GM18508 (cell line): ENCODE data around the gene TFIP11.

Experiments used
- ATAC-seq: cut with Tn5 transposase; IDR thresholded peaks from one replicate; pipeline ENCODE4 v1.9.1; 2021; ENCODE audit warnings: moderate number of reproducible peaks; ENCODE audit not compliant: insufficient read depth, unreplicated experiment

TFIP11 gene

DNA sequence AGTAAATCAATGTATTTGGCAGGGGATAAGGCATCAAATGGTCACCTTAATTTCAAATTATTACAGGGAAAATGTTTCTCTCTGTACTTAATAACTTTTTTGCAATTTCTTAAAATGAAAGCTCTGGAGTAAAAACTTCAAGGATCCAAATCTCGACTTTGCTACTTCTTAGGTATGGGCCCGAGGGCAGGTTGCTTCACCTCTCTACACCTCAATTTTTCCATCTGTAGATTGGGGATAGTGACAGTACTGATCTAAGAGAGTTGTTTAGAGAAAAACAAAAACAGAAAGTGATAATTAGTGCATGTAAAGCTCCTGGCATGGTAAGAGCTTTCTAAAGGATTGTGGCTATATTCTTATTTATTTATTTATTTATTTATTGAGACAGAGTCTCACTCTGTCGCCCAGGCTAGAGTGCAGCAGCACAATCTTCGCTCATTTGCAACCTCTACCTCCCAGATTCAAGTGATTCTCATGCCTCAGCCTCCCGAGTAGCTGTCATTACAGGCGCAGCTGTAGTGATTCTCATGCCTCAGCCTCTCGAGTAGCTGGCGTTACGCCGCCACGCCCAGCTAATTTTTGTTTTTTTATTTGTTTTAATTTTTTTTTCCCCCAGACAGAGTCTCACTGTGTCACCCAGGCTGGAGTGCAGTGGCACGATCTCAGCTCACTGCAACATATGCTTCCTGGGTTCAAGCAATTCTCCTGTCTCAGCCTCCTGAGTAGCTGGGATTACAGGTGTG, 2.3 kb upstream of the TFIP11 start:
- ATAC-seq = no peak

DNA sequence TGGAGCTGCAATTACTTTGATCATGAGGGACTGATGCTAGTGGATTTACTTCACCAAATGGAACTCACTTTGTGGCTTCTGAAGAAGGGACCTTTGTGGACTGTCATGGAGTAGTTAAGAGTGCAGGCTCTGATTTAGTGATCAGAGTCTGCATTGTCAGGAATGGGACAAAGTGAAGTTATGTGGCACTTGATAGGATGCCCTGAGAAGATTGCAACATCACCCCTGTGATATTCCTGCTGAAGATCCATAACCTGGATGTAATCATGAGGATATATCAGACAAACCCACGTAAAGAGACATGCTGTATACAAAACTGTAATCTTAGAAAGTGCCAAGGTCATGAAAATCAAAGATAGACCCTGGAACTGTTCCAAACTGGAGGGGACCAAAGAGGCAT, 1.6 kb upstream of the TFIP11 start:
- no peak for ATAC-seq

DNA sequence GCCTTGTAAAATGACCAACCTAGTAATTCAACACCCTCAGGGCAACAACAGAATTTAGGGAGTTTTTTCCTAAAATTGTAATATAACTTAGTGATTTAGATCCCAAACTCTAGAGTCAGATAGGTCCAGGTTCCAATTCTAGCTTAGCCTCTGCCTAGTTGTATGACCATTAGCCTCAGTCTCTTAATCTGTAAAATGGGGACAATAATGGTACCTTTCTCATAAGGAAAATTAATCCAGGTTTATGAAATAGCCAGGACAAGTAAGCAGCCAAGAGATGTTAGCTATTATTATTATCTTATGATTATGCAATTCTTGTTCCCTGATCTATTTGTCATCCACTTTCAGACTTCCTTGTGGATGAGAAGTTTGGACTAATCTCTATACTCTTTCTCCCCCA, 4.1 kb downstream of the TFIP11 start:
- ATAC-seq = no peak

DNA sequence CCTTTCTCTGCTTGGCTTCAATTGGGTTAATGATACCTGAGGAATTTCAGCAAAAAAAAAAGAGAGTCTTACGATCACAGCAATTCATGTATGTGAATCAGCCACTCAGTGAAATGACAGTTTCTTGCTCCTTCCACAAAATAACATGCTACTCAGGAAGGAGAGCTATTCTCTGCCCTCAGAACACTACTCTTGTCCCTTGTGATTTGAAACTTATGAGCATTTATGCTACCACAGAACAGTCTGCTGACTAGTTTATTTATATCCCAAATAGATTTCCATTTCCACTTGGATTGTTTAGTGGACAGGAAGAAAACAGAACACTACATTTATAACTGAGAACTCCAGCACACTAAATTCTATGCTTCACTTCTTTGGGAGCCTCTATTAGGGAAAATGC, 8.5 kb downstream of the TFIP11 start:
- ATAC-seq = no peak

DNA sequence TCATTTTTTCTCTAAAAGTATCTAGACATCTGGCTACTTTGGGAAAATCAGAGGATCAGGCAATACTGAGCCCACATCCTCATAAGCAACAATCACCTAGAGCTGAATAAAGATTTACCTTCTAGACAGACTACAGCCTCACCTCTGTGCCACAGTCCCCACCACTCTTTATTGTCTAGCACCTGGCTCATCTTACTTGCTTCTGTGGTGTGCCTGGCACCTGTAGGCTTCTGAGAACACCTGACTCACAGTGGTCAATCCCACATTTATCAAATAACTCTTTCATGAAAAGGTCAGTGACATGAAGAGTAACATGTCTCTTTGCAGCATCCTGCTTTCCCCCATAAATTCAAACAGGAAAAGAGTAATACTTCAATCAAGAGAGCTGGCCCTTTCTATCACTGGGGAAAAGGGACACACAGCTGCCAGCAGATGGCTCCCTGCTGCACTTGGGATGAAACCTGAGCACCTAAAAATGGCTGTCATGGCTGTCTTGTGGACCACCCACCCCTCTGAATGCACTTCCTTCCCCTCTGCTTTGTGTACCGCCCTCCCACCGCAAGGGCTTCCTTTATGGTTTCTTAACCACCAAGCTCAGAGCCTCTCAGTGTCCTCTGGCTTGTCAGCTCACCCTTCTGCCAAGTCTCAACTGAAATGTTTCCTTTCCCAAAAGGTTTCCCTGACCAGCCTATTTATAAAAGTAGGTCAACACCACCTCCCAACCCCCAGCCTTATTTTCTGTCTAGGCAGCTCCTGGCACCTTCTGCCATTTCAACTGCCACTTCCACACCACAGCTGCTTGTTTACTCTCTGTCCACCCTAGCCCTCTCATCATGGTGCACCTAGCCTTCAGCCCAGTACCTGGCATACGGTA, 9.3 kb downstream of the TFIP11 start:
- no peak for ATAC-seq

DNA sequence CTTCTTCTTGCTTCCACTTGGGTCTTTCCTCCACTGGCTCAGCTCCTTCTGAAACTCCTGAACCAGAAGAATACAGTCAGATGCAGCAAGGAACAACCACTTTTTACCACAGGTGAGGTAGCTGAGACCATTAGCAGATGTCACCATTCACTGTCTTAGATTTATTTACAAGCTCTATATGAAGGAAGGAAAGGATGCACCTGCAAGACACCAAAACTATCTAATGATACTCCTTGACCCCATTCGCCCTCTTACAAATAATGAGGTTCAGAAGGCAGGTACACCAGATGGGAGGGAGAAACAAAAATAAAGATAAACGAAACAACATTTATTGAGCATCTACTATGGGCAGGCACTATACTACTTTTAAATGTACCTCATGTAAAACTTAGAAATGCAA, 10.3 kb downstream of the TFIP11 start:
- no peak for ATAC-seq

DNA sequence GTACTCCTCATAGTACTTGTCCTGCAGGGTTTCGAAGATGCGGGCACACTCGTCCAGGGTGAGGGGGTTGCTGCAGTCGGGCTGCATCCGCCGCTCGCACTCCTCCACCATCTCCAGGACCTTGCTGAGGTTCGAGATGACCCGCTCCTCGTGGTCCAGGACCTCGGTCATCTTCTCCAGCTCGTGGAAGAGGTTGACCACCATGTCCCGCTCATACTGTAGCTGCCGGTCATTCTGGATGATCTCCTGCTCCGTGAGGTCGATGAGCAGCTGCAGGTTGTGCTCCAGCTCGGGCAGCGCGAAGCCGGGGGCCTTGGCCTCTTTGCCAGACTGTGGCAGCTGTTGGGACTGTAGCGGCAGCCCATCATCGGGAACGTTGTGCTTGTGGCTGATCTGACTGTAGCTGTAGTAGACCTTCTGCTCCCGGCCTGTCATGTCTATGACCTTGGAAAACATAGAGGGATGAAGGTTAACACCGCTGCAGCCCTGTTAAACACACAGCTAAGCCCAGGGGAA, 13.0 kb downstream of the TFIP11 start:
- no peak for ATAC-seq

DNA sequence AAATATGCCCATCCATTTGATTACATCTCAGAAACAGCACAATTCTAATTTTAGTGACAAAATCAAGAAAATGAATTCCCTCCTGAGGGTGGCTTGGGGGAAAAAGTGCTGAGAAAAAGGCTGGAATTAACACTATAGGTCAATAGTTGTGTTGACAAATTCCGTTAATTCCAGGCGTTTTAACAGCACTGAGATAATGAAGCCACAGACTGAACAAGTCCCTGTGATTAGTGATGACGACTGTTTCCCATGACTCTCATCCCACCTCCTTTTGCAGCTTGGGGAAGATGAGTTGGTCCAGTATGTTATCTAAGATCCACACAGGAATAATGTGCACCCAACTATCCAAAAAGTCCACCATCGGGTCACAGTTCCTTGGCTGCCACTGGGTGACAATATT, 15.8 kb downstream of the TFIP11 start:
- no peak for ATAC-seq

DNA sequence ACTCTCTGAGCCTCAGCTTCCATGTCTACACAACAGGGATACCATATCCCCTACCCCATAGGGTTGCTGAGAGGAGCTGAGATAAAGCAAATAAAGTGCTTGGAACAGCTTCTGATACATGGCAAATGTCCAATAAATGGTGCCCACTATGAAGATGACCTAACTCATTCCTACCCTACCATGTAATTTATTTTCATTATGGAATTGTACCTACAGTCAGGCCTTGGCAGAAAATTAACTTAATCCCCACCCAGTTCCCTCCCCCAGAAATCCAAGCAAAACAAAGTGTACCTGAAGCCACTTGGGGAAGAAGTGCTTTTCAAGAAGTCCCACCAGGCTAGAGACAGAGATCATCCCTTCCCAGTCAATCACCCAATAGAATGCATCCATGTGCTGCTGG, 17.8 kb downstream of the TFIP11 start:
- ATAC-seq = no peak

DNA sequence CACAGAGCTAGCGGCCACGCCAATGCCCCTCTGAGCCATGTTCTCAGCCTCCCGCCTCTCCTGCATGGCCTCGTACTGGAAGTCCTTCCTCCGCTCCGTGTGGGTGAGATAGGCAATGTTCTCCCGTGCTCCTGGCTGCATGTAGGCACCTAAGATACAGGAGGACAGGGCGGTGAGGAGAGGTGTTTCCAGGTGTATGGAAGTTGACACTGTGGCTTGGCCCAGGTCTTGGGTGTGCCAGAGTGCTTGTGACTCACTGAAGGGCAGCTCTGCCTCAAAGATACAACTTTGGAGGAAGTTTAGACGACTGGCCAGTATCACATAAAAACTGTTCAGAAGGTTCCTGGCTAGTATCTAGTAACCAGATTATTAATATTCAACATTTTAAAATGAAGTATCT, 20.1 kb downstream of the TFIP11 start:
- no peak for ATAC-seq

DNA sequence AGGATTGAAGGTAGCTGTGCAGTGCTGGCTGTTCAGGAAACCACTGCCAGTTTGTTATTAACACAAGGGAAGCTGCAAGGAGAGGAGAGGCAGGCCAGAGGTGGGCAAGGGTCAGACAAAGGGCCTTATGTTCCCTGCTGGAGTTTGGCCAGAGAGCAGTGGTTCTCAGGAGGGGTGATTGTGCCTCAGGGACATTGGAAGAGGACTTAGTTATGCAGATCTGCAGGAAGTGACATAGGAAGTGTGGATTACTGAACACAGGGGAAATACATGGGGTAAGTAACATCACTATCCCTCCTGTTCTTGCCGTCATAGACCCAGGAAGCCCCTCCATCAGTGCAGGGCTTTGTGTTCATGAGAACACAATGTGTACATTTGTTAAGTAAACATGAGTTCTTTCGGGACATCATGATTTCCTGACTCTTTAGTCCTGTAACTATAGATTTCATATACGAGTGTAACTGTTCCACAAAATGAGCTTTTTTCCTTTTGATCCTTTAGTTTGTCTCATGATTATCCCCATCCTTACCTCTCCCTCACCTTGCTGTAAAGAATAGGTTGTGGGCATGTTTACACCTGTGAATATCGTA, 22.7 kb downstream of the TFIP11 start:
- no peak for ATAC-seq

DNA sequence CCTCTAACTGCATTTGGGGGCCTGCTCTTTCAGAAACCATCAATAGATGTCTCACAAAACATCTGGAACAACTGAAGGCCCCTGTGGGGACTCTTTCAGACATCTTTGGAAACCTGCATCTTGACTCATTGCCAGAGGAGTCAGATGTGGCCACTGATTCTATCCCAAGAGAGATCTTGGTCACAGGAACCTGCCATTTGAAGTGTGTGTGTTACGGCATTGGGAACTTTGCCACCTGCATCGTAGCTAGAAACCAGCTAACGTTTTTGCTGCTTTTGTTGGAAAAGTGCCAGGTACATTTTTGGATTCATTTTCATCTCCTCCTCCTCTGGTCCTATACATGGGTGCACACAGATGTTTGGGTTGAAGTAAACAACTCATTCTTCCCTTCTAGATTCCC, 24.3 kb downstream of the TFIP11 start:
- no peak for ATAC-seq

DNA sequence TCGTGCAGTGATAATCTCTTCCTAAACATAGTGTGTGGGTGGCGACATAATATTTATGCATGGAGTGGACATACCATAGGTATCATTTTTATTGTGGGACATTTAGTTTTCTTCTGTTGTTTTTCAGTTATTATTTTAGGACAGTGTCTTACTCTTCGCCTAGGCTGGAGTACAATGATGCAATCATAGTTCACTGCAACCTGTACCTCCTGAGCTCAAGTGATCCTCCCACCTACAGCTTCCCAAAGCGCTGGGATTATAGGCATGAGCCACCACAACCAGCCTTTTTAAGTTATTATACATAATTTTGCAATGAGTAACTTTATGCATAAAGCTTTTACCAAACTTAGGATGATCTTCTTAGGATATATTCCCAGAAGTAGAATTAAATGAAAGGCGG, 25.9 kb downstream of the TFIP11 start:
- no peak for ATAC-seq

DNA sequence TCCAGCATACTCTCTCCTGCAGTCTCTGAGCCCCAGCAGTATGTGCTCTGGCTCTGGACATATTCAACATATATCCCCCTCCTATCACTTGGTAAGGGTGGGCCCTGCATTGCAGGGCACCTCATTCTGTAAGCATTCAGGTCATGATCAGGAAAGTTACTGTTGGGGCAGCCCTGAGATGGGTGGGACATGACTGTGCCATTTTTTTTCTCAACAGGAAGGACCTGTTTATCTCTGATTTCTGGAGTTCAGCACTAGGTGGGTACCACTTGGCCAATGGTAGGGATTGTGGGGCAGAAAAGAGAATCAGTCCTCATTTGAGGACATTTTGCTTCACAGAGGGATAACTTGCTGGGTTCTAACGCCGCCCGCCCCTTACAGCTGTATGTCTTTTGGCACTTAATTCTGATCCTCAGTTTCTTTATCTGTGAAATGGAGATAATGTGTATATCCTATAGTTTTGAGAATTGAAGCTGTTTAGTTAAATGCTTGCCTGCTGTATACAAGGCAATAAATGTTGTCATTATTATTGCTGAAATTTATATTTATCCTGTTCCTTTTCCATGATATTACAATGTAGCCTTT, 26.4 kb downstream of the TFIP11 start:
- ATAC-seq = no peak

DNA sequence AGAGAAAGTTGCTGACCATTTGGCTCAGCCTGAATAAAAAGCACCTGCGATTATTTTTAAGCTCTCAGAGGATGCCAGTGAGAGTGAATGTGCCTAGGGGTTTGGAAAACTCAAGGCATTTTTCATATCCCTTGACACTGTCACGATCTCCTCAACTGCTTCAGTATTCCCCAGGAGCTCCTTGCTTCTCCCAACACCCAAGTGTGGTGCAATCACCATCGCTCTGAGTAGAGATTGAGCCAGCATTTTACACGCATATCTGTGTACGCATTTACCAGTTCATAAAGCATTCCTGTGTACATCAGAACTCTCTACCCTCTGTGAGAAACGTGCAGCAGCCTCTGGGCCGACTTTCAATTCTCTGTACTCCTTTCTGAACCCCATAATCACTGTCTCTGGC, 27.3 kb downstream of the TFIP11 start:
- no peak for ATAC-seq

DNA sequence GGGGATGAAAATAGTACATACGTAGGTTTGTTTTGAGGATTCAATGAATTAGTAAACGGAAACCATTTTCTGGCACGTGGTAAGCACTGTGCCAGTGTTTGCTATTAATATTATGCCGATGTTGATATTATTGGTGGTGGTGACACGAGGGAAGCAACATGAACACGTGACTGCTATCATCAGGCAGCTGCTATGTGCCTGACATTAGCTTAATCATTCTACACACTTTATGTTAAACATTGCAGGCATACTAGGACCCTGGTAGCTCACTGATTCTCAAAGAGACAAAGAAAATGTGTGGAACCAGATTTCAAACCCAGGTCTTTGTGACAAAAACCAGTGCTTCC, 27.9 kb downstream of the TFIP11 start:
- ATAC-seq = no peak

DNA sequence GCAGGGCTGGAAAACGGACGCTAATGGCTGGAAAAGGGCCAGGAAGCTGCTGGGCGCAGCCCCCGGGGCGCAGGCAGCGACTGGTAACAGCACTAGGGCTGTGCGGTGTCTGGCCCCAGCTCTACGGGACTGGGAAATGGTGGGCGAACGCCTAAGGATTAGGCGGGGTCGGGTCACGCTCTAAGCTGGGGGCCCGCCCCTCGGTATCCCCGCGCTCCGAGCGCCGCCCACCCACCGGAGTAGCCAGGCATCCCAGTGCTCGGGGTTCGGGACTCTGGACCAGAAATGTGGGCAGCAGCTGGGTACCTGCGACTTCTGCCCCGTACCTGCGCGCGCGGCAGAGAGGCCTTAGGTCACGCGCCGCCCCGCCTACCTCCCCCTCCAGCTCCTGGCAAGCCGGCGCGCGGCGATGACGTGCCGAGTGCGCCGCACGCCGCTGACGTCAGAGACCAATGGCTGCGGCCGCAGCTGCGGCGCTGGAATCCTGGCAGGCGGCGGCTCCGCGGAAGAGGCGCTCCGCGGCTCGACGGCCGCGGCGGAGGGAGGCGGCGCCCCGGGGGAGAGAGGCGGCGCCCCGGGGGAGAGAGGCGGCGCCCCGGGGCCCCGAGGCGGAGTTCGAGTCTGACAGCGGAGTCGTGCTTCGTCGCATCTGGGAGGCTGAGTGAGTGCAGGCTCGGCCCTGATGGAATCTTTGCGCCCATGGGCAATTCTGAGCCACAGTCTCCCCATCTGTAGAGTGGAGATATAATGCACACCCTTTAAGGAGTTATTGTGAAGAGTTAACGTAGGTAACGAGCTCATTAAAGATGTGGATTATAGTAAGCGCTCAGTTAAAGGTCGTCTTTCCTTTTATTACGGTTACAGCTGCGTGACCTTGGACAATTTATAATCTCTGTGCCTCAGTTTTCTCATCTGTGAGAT, 28.6 kb downstream of the TFIP11 start, which contains the start of the genes HPS4 and SRRD:
Gene HPS4 (minus strand): TSS at position 345 of the 921 bp plus-strand sequence. CDS start 2,021 bp downstream, outside the sequence.
Gene SRRD (plus strand): TSS at position 439 of the 921 bp plus-strand sequence. CDS start 14 bp downstream, at position 453.
- ATAC-seq = no peak

DNA sequence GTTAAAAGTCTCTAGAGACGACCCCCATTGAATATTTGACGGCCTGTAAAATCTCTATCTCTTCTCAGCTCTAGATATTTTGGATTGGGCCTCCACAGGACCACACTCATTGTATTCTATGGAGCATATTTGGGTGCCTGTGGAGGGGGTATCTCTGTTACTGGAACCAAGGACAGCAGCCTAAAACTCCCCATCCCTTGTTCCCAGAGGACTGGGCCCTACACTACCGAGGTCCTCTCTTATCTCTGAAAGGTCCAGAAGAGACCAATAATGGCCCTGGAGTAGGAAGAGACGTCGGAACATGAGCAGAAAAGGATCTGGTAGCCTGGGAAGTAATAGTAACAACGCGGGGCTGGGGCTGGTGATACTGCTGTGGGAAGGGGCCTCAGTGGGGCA, 29.2 kb downstream of the TFIP11 start:
- ATAC-seq = no peak

DNA sequence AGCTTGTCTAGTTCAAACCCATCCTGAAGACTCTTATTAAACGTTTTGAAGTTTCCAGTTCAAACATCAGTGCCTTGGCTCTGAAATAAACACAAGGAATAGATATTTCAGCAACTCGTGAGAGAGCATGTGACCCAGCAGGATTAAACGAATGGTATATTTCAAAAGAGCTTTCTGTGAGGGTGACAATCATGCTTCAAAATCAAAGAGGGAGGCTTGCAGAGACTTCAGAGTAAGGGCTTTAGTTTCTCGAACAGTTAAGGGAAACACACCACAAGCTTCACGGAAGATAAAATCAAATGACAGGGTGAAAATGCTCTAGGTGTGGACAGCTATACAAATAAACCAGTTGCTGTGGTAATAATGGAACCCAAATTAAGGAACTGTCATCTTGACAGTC, 30.1 kb downstream of the TFIP11 start:
- ATAC-seq = no peak

DNA sequence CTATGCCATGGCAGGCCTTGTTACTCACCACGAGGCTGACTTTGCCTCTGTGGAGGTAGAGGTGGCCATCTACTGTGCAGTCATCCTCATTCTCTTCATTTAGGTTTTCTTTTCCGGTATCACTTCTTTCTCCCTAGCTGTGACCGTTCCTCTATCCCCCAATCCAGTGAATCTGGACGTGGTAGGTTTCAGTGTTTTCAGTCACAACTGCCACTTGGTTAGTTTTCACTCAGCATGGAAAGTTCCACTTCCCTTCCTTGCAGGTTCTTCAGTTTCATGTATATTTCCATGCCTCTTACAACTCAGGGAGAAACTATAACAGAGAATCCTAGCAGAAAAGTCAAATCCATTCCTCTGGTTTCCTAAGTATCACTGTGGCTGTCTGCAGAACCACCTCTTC, 30.6 kb downstream of the TFIP11 start:
- no peak for ATAC-seq
